ENCODE results near the gene ANXA2R.

ANXA2R gene

GRCh38 chr5:43000111-43000840 is 39.8 kb downstream of the ANXA2R start:
- DNase-seq (ENCODE audit: low read depth): no peak

DNA sequence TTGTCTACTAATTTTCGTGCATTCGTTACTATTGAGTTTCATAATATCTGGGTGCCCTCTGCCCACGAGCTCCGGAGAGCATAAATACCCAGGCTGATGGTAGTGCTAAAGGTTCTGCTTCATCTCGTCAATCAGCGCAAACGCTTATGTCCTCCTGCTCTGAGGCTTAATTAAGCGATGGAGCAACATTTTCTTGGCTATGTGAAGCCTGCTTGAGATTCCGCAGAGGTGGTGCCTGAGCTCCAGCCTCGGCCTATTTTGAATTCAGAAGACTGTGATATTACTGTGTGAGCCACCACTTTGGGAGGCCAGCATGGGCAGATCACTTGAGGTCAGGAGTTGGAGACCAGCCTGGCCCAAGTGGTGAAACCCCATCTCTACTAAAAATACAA is 44.8 kb downstream of the ANXA2R start:
- DNase-seq (ENCODE audit: low read depth): no peak

GRCh38 chr5:42994555-42995359 is 45.4 kb downstream of the ANXA2R start:
- peak; percentile 67 for DNase-seq (ENCODE audit: low read depth)

- no peak for DNase-seq (ENCODE audit: low read depth)
Measured at GRCh38 chr5:42994246-42994554, 45.9 kb downstream of the ANXA2R start.

DNA sequence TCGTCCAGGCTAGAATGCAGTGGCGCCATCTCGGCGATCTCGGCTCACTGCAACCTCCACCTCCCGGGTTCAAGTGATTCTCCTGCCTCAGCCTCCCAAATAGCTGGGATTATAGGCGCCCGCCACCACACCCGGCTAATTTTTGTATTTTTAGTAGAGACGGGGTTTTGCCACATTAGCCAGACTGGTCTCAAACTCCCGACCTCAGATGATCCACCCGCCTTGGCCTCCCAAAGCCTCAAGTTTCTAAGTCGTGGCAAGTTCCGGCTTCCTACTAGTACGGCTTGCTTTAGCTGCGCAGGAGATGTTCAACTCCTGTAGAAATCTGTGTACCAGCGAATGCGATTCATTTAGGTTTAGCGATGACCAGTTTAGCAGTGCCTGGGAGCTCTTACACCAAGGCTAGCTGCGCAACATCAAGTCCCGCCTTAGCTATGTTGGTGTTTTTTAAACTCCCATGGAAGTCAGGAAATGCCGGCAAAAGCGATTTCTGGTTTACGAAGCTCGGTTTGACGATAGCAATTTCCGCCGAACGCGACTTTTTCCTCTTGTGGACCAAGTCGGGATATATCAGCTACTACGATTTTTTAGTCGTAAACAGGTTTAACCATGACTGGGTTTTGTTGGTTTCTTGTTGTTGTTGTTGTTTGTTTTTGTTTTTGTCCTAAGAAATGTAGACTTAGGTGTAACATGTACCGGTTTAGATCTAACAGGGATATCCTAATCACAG is 46.4 kb downstream of the ANXA2R start:
- peak; percentile 53 for DNase-seq (ENCODE audit: low read depth)

DNA sequence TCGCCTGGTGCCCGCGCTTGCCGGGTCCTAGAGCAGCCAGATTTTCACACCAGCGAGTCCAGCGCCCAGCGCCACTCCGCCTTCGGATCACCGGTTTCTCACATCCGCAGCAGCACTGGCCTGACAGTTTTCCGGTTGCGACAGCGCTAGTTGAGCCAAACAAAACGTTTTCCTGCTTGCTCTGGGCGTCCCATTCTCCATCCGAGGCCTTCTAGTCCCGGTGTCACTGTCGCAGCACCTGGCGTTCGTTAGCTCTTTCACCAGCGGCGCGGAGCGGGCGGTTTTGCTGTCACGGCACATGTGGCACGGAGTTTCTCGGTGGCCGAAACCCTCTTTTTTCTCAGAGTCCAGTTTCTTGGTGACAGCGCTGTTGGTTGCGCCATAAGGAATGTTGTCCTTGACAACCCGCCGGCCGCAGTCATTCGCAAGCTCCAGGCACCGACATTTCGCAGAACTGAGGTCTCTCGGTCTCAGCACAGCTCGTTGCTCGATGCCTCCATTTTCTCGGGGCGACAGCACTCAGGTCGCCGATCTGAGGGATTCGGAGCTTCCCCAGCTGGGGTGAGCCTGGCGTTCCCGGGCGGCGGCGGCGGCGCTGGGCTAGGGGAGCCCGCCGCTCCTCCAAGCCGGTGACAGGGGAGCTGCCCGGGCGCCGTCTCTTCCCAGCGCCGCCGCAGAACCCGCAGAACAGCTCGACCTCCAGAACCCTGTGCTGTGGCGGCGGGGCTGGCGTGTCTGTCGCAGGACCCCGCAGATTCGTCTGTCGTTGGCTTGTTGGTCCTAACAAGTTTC is 47.8 kb downstream of the ANXA2R start:
- peak; percentile 51 for DNase-seq (ENCODE audit: low read depth)

DNA sequence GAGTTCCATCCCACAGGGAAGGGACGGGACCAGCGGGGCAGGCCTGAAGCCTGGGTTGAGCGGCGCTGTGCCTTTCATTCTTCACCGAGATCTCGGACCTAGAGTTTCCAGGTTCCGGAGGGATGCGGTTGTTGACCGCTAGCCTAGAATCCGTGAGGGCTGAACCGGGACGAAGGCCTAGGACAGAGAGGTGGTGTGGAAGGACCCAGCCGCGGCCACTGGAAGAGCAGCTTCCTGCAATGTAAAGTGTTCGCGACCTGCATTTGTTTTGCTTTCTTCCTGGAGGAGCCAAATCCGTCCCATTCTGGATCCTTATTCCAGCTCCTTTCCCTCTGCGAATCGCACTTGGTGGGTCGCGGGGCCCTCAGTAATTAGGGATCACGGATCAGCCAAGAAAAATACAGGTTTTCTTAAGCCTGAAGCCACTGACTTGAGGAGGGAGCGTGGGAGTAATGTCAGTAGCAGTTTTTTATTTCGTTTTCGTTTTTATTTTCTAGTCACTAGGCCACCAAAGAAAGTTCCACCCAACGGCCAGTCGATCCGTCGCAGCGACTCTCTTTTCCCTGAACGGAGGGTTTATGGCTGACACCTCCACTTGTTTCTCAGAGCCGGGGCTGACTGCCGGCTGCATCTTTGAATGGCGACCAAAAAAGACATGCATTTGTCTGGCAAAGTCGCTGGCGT is 48.6 kb downstream of the ANXA2R start:
- DNase-seq (ENCODE audit: low read depth): no peak

- DNase-seq (ENCODE audit: low read depth): no peak
Measured at GRCh38 chr5:42990892-42991291, 49.2 kb downstream of the ANXA2R start.
